ENCODE measurements around the gene TBL3.
"Not testable (repeated sequence)": the region's sequence is repeated elsewhere in the genome, so short reads cannot be mapped to it uniquely, and the experiment has no call there.

TBL3 gene

GRCh38 chr16:1944612-1945199 is 27.1 kb upstream of the TBL3 start:
- no peak for DNase-seq

GRCh38 chr16:1945559-1946391 is 26.1 kb upstream of the TBL3 start:
- no peak for DNase-seq

GRCh38 chr16:1946495-1947368 is 25.1 kb upstream of the TBL3 start:
- no peak for DNase-seq

- DNase-seq, result no peak
Measured at GRCh38 chr16:1947369-1947670, 24.5 kb upstream of the TBL3 start.

GRCh38 chr16:1949507-1949906 is 22.3 kb upstream of the TBL3 start:
- no peak for DNase-seq

- DNase-seq, result no peak
Measured at GRCh38 chr16:1950047-1950446, 21.8 kb upstream of the TBL3 start.

GRCh38 chr16:1950559-1950958 is 21.3 kb upstream of the TBL3 start:
- DNase-seq, result no peak

GRCh38 chr16:1953734-1954133 is 18.1 kb upstream of the TBL3 start:
- no peak for DNase-seq

- DNase-seq, result not testable (repeated sequence)
Measured at GRCh38 chr16:1957434-1958142, 14.3 kb upstream of the TBL3 start.

- not testable (repeated sequence) for DNase-seq
Measured at GRCh38 chr16:1958143-1958491, 13.7 kb upstream of the TBL3 start.

GRCh38 chr16:1958715-1959268 is 13.1 kb upstream of the TBL3 start:
- no peak for DNase-seq

GRCh38 chr16:1959269-1960039 is 12.4 kb upstream of the TBL3 start, which contains the start of gene NDUFB10:
NDUFB10 (plus strand) TSS chr16:1959538; CDS start chr16:1959625, 87 bp downstream.
- DNase-seq, result peak; percentile 78

GRCh38 chr16:1960665-1961630 is 10.9 kb upstream of the TBL3 start:
- peak; percentile 92 for DNase-seq

- DNase-seq, result peak; percentile 32
Measured at GRCh38 chr16:1961651-1962067, 10.2 kb upstream of the TBL3 start.

- DNase-seq, result not testable (repeated sequence)
Measured at GRCh38 chr16:1962161-1963153, 9.4 kb upstream of the TBL3 start.

GRCh38 chr16:1963806-1964505 is 7.9 kb upstream of the TBL3 start:
- DNase-seq, result peak; percentile 33

- peak; percentile 98 for DNase-seq
Measured at GRCh38 chr16:1964506-1965395, 7.1 kb upstream of the TBL3 start, which contains the start of gene RPS2. RPS2 (minus strand) TSS chr16:1964826; CDS start chr16:1964625, 201 bp downstream.

Measured in NCI-H2171 treated with DMSO at 0.1 percent for 48 hours (cell line).